ENCODE data around the gene IBA57.

The IBA57 gene

GRCh38 chr1:228144993-228145343, 20.6 kb upstream of the IBA57 start:
- no peak for DNase-seq (ENCODE audit: low read depth)

- DNase-seq (ENCODE audit: low read depth): no peak
These were observed 19.9 kb upstream of the IBA57 start for GRCh38 chr1:228145463-228146416.

- DNase-seq (ENCODE audit: low read depth): no peak
These were observed 19.0 kb upstream of the IBA57 start for GRCh38 chr1:228146417-228147150.

- DNase-seq (ENCODE audit: low read depth): no peak
These were observed 18.4 kb upstream of the IBA57 start for GRCh38 chr1:228147151-228147693.

GRCh38 chr1:228147768-228148167, 17.8 kb upstream of the IBA57 start:
- no peak for DNase-seq (ENCODE audit: low read depth)

GRCh38 chr1:228148196-228148861, 17.3 kb upstream of the IBA57 start:
- no peak for DNase-seq (ENCODE audit: low read depth)

- no peak for DNase-seq (ENCODE audit: low read depth)
These were observed 16.6 kb upstream of the IBA57 start for GRCh38 chr1:228148935-228149405.

GRCh38 chr1:228149406-228150119, 16.0 kb upstream of the IBA57 start, which contains the start of gene GJC2:
TSS of gene GJC2 (plus strand) at chr1:228149930. CDS start at chr1:228157759, 7,829 bp downstream.
- DNase-seq (ENCODE audit: low read depth): no peak

- no peak for DNase-seq (ENCODE audit: low read depth)
These were observed 15.5 kb upstream of the IBA57 start for GRCh38 chr1:228150120-228150460.

- DNase-seq (ENCODE audit: low read depth): no peak
These were observed 15.0 kb upstream of the IBA57 start for GRCh38 chr1:228150461-228151179.

GRCh38 chr1:228151180-228151925, 14.3 kb upstream of the IBA57 start:
- no peak for DNase-seq (ENCODE audit: low read depth)

- no peak for DNase-seq (ENCODE audit: low read depth)
These were observed 13.3 kb upstream of the IBA57 start for GRCh38 chr1:228152097-228152917.

GRCh38 chr1:228152918-228153258, 12.7 kb upstream of the IBA57 start:
- DNase-seq (ENCODE audit: low read depth): no peak

GRCh38 chr1:228154021-228154669, 11.5 kb upstream of the IBA57 start:
- DNase-seq (ENCODE audit: low read depth): no peak

- DNase-seq (ENCODE audit: low read depth): peak; percentile 51
These were observed 10.7 kb upstream of the IBA57 start for GRCh38 chr1:228154670-228155571.

- DNase-seq (ENCODE audit: low read depth): no peak
These were observed 9.7 kb upstream of the IBA57 start for GRCh38 chr1:228155596-228156514.

GRCh38 chr1:228156515-228156881, 9.1 kb upstream of the IBA57 start:
- DNase-seq (ENCODE audit: low read depth): no peak

Data from stimulated activated CD4-positive, alpha-beta T cell treated with anti-CD3 and anti-CD28 coated beads, Interleukin-2, amount 100 ng/mL, for 4 hours (primary cell).